Hindlimb muscle (tissue), 1 donor: ENCODE results near the gene POLR2H. TPM values are rescaled to one million over a fixed set of nuclear protein-coding genes. Genes with fewer than 3 reads are reported as not detected.
"Not testable (repeated sequence)": the region's sequence is repeated elsewhere in the genome, so short reads cannot be mapped to it uniquely, and the experiment has no call there.

ENCODE experiments used
- DNase-seq: peaks from one replicate; pipeline ENCODE4 v3.0.0-alpha.2; 2013
- polyA plus RNA-seq: library from polyadenylated mRNA; unstranded; fragments of 120-200 nt; gene quantifications from one replicate; pipeline ENCODE4 v1.2.1, GENCODE V29; 2013; ENCODE audit not compliant: insufficient read length

Gene POLR2H
- polyA plus RNA-seq, 1 donor: 42.2 TPM

- peak; percentile 90 for DNase-seq
These were observed 25.6 kb upstream of the POLR2H start for GRCh38 chr3:184335661-184336546.

DNA sequence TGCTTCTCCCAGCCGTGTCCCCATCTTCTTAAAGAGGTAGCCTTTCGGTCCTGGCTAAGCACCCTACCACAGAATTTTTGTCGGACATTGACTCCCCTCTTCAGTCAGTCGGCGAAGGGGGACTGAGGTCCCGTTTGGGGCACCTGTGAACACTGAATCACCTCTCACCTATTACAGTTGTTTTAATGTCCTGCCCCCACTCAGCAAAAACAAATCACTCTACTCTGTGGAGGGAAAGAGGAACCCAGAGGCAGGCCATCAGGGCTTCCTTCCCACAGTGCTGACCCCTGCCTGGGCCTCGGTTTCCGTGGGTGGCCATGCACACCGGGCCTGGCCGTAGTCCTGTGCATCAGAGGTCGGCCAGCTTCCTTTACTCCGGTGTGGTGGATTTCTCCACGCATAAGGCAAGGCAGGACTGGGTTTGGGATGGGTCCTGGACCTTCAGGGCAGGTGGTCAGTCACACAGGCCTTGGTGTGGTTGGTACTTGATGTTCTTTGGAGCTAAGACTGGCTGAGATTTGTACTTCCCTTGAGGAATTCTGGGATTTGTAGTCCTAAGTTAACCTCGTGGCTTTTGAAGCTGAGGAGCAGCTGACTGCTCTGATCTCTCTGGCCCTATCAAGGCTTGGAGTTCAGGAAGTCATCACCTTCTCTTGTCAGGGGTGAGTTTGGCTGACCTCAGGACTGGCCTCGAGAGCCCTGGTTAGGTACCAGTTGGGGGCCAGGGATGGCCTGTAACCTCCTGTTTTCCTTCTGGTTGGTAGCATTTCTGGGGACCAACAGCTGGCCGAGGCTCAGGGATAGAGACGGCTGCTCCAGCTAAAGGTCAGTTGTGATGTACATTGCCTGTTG lies 24.7 kb upstream of the POLR2H start:
- peak; percentile 66 for DNase-seq

- peak; percentile 86 for DNase-seq
These were observed 24.2 kb upstream of the POLR2H start, which contains the start of gene FAM131A for GRCh38 chr3:184337399-184337714. FAM131A (plus strand) TSS chr3:184337600; CDS start chr3:184337631, 31 bp downstream.

- DNase-seq: no peak
These were observed 23.5 kb upstream of the POLR2H start for GRCh38 chr3:184337981-184338380.

DNA sequence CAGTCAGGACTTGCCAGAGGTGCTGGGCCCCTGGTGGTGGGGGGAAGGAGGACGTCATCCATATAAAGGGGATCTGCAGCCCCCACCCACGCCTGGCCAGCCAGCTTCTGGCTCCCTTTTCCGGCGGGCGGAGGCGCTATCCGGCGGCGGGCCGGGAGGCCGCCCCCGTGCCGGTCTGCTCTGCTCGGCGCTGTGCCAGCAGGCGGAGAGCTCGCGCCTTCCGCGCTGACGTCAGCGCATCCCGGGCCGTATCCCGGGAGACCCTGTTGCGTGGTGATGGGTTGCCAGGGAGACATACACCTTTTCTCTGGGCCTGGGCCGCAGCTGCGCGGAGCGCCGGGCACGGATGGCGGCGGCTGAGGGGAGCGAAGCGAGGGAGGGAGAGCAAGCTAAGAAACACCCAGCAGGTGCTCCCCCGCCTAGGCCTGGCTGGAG lies 23.0 kb upstream of the POLR2H start:
- DNase-seq: peak; percentile 94

- DNase-seq: no peak
These were observed 22.5 kb upstream of the POLR2H start for GRCh38 chr3:184339001-184339400.

GRCh38 chr3:184339451-184340135 lies 21.9 kb upstream of the POLR2H start:
- not testable (repeated sequence) for DNase-seq

GRCh38 chr3:184341925-184342324 lies 19.6 kb upstream of the POLR2H start:
- DNase-seq: no peak

DNA sequence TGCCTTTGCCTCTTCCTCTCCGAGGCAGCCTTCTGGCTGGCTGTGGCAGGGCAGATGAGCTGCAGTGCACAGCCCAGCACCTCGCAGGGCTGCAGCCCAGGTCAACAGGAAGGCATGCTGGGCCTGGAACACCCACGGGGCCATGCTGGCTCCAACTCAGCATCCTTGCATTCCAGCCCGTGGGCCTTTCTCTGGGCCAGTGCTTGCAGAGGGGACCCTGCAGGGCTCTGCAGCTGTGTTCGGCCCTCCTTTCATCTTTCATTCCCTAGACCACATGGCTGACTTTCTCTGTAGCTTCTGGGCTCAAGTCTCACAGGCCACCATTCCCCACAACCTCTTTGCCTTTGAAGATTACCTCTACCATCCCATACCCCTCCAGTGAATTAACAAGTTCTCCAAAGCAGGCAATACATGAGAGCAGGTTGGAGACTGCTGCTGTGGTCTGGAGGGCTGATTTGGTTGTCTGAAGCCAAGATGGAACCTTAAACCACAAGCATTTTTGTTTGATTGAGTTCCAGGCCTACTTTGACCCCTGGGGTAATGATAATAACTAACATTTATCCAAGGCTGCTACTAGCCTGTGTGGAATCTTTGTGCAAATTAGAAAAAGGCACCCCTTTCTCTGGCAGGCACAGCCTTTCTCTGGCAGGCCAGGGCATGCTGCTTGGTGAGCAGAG lies 18.2 kb upstream of the POLR2H start:
- DNase-seq: no peak

GRCh38 chr3:184344579-184345316 lies 16.8 kb upstream of the POLR2H start:
- DNase-seq: no peak

DNA sequence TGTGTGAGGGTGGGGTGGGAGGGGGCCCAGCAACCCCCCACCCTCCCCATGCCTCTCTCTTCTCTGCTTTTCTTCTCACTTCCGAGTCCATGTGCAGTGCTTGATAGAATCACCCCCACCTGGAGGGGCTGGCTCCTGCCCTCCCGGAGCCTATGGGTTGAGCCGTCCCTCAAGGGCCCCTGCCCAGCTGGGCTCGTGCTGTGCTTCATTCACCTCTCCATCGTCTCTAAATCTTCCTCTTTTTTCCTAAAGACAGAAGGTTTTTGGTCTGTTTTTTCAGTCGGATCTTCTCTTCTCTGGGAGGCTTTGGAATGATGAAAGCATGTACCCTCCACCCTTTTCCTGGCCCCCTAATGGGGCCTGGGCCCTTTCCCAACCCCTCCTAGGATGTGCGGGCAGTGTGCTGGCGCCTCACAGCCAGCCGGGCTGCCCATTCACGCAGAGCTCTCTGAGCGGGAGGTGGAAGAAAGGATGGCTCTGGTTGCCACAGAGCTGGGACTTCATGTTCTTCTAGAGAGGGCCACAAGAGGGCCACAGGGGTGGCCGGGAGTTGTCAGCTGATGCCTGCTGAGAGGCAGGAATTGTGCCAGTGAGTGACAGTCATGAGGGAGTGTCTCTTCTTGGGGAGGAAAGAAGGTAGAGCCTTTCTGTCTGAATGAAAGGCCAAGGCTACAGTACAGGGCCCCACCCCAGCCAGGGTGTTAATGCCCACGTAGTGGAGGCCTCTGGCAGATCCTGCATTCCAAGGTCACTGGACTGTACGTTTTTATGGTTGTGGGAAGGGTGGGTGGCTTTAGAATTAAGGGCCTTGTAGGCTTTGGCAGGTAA lies 16.0 kb upstream of the POLR2H start:
- no peak for DNase-seq

- no peak for DNase-seq
These were observed 14.9 kb upstream of the POLR2H start for GRCh38 chr3:184346480-184347190.

DNA sequence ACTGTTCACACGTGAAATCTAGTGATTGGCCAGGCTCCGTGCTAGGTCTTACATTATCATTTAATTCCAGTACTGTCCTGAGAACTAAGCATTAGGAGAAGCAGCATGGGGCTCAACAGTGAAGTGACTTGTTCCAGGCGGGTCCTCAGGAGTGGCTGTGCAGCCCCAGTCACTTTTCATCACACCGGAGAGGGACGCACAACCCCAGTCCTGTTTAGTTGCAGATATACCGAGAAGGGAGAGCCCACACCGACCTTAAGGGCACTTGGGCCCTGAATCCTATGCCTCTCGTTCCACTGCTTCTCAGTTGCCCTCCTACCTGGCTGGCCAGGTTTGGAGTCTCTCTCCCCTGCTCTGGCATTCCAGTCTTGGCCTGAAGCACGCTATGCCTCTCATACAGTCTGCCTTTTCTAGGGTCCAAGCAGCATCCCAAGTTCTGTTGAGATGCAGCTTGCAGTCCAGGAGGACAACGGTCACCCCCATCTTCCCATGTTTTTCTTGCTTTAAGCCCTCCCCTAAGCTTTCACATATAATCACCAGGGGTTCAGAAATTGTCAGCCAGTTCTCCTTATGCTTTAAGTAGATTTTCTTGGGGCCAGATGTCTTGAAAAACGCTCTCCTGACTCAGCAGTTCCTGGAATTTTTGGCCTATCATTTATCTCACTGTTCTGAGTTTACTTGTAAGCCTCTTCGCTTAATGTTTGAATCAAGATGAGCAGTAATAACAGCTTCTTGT lies 14.0 kb upstream of the POLR2H start:
- no peak for DNase-seq

GRCh38 chr3:184348057-184348382 lies 13.5 kb upstream of the POLR2H start:
- no peak for DNase-seq

GRCh38 chr3:184349563-184350470 lies 11.7 kb upstream of the POLR2H start:
- no peak for DNase-seq

DNA sequence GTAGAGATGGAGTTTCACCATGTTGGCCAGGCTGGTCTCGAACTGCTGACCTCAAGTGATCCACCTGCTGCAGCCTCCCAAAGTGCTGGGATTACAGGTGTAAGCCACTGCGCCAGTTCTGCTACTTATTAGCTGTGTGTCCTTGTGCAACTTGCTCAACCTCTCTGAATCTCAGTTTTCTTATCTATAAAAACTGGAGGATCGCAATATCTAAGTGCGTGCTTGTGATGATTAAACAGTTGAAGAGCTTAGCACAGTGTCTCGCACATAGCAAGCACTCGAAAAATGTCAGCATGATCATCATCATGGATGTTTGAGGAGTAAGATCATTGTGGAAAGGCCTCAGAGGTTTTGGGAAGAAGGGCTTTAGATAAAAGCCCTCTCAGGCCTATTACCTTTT lies 10.9 kb upstream of the POLR2H start:
- DNase-seq: no peak

DNA sequence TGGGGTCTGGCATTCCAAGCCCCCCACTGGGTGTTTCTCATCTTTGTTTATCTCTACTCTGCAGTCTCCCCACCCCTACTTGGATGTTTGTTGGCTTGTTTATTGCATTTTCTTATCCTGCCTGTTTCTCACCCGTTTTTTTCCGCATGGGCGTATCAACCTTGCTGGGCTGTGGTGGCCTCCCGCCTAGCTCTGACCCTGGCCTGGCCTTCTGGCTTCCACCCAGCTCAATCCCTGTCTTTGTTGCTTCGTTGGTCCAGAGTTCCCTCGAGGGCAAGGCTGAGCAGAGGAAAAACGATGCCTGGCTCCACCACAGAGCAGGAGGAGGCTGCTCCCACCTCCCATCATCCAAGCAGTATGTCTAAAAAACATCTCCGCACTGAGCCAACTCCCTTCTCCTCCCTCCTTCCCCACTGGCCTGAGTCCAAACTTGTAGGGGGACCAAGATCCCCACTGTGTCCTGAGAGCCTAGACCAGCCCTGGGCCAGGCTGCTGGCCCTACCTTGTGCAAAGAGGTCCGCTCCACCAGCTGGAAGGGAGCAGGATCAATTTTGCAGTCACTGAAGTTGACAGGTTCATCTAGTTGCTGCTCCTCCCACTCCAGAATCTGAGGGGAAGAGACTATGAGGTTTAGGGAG lies 9.9 kb upstream of the POLR2H start:
- no peak for DNase-seq
